Skeletal muscle tissue (tissue), 4 donors: ENCODE measurements around the gene MARS1. TPM values are rescaled to one million over a fixed set of nuclear protein-coding genes. Genes with fewer than 3 reads are reported as not detected.

Experiments
- H3K27ac ChIP-seq: one replicate; pipeline ENCODE4 v1.7.0; 2013; ENCODE audit warnings: mild to moderate bottlenecking, low read depth, low read length, inconsistent platforms
- H3K27me3 ChIP-seq, 3 donors: one replicate each; pipeline ENCODE4 v1.7.0; 2013; ENCODE audit warnings: low read length in 3 of 3; ENCODE audit not compliant: control insufficient read depth in 3 of 3, insufficient read depth in 3 of 3
- H3K36me3 ChIP-seq, 3 donors: one replicate each; pipeline ENCODE4 v1.7.0; 2013; ENCODE audit warnings: low read length in 3 of 3; ENCODE audit not compliant: control insufficient read depth in 3 of 3, insufficient read depth in 3 of 3
- H3K4me1 ChIP-seq, 3 donors: one replicate each; pipeline ENCODE4 v1.7.0; 2013; ENCODE audit warnings: low read length in 3 of 3, mild to moderate bottlenecking in 3 of 3; ENCODE audit not compliant: control insufficient read depth in 3 of 3, insufficient read depth in 3 of 3
- H3K4me3 ChIP-seq, 3 donors: one replicate each; pipeline ENCODE4 v1.7.0; 2013; ENCODE audit warnings: low read length in 3 of 3
- H3K9ac ChIP-seq, 3 donors: one replicate each; pipeline ENCODE4 v1.7.0; 2013; ENCODE audit warnings: low read length in 3 of 3, mild to moderate bottlenecking in 3 of 3, moderate library complexity in 2 of 3, low read depth in 1 of 3
- H3K9me3 ChIP-seq, 3 donors: one replicate each; pipeline ENCODE4 v1.7.0; 2013; ENCODE audit warnings: low read length in 3 of 3; ENCODE audit not compliant: control insufficient read depth in 3 of 3
- total RNA-seq: library from RNA; depleted of rRNA; stranded (reverse); fragments of >200 nt; gene quantifications from one replicate; pipeline ENCODE4 v1.2.3, GENCODE V29; 2014
- donor health status: Osteomylitis.

MARS1 gene
- total RNA-seq, 1 donor from 2014 or later, result 68.4 TPM

- H3K4me1 ChIP-seq, result peaks cover 24 to 32% (median 28%) of the 10 kb centered on the region in 3 donors
- H3K9me3 ChIP-seq, result no peaks in the 10 kb centered on the region
- H3K4me3 ChIP-seq, result no peak overlapping the region
- H3K27me3 ChIP-seq, result no peaks in the 10 kb centered on the region
- peak overlapping the region in 1 of 3 donors; percentile 16 for H3K9ac ChIP-seq
- H3K27ac ChIP-seq, result no peak overlapping the region
- H3K36me3 ChIP-seq, result peaks cover 56 to 66% (median 56%) of the 10 kb centered on the region in 3 donors
These were observed 38.7 kb downstream of the MARS1 start for GRCh38 chr12:57526477-57527126.

- H3K9ac ChIP-seq, result no peak overlapping the region
- H3K4me3 ChIP-seq, result no peak overlapping the region
- peaks cover 62 to 72% (median 62%) of the 10 kb centered on the region in 3 donors for H3K36me3 ChIP-seq
- H3K27ac ChIP-seq, result no peak overlapping the region
- H3K4me1 ChIP-seq, result peaks cover 18 to 26% (median 22%) of the 10 kb centered on the region in 3 donors
- no peaks in the 10 kb centered on the region for H3K27me3 ChIP-seq
- no peaks in the 10 kb centered on the region for H3K9me3 ChIP-seq
These were observed 39.3 kb downstream of the MARS1 start for GRCh38 chr12:57527184-57527583.

GRCh38 chr12:57528176-57528575, 40.3 kb downstream of the MARS1 start:
- Histone ChIP-seq H3K9me3 (no peaks in the 10 kb centered on the region), H3K27ac (no peak overlapping the region), H3K4me3 (no peak overlapping the region), H3K27me3 (no peaks in the 10 kb centered on the region), H3K4me1 (peaks cover 17 to 23% (median 21%) of the 10 kb centered on the region in 3 donors), H3K9ac (no peak overlapping the region), H3K36me3 (peaks cover 71 to 82% (median 72%) of the 10 kb centered on the region in 3 donors)

GRCh38 chr12:57528831-57529555, 41.1 kb downstream of the MARS1 start:
- no peaks in the 10 kb centered on the region for H3K27me3 ChIP-seq
- no peak overlapping the region for H3K4me3 ChIP-seq
- no peak overlapping the region for H3K27ac ChIP-seq
- H3K9me3 ChIP-seq, result no peaks in the 10 kb centered on the region
- H3K4me1 ChIP-seq, result peaks cover 9 to 15% (median 13%) of the 10 kb centered on the region in 3 donors
- H3K36me3 ChIP-seq, result peaks cover 74 to 87% (median 76%) of the 10 kb centered on the region in 3 donors
- no peak overlapping the region for H3K9ac ChIP-seq

- no peak overlapping the region for H3K27ac ChIP-seq
- no peaks in the 10 kb centered on the region for H3K27me3 ChIP-seq
- H3K9me3 ChIP-seq, result no peaks in the 10 kb centered on the region
- no peak overlapping the region for H3K4me3 ChIP-seq
- peaks cover 73 to 87% (median 75%) of the 10 kb centered on the region in 3 donors for H3K36me3 ChIP-seq
- peaks cover under 1 to 7% (median 4%) of the 10 kb centered on the region in 3 donors for H3K4me1 ChIP-seq
- H3K9ac ChIP-seq, result no peak overlapping the region
These were observed 42.0 kb downstream of the MARS1 start for GRCh38 chr12:57529831-57530230.

- Histone ChIP-seq H3K27ac (no peak overlapping the region), H3K9ac (no peak overlapping the region), H3K4me3 (no peak overlapping the region), H3K27me3 (no peaks in the 10 kb centered on the region), H3K9me3 (no peaks in the 10 kb centered on the region), H3K36me3 (peaks cover 72 to 88% (median 80%) of the 10 kb centered on the region in 3 donors), H3K4me1 (no peaks in the 10 kb centered on the region)
These were observed 42.7 kb downstream of the MARS1 start for GRCh38 chr12:57530396-57531142.

- Histone ChIP-seq H3K4me3 (no peak overlapping the region), H3K9ac (no peak overlapping the region), H3K9me3 (no peaks in the 10 kb centered on the region), H3K36me3 (peaks cover 63 to 79% (median 74%) of the 10 kb centered on the region in 3 donors), H3K27ac (no peak overlapping the region), H3K4me1 (no peaks in the 10 kb centered on the region), H3K27me3 (no peaks in the 10 kb centered on the region)
These were observed 44.0 kb downstream of the MARS1 start for GRCh38 chr12:57531836-57532235.

GRCh38 chr12:57533108-57533507, 45.2 kb downstream of the MARS1 start:
- Histone ChIP-seq H3K27me3 (no peaks in the 10 kb centered on the region), H3K9me3 (no peaks in the 10 kb centered on the region), H3K9ac (no peak overlapping the region), H3K27ac (no peak overlapping the region), H3K4me1 (no peaks in the 10 kb centered on the region), H3K36me3 (peaks cover 57 to 75% (median 70%) of the 10 kb centered on the region in 3 donors), H3K4me3 (no peak overlapping the region)

GRCh38 chr12:57534250-57534649, 46.4 kb downstream of the MARS1 start:
- no peak overlapping the region for H3K27ac ChIP-seq
- H3K9me3 ChIP-seq, result no peaks in the 10 kb centered on the region
- no peaks in the 10 kb centered on the region for H3K4me1 ChIP-seq
- H3K27me3 ChIP-seq, result no peaks in the 10 kb centered on the region
- no peak overlapping the region for H3K4me3 ChIP-seq
- peaks cover 53 to 71% (median 66%) of the 10 kb centered on the region in 3 donors for H3K36me3 ChIP-seq
- no peak overlapping the region for H3K9ac ChIP-seq
